AG09309 (cell line): ENCODE measurements around the gene DUOX1.
"Not testable (repeated sequence)": the region's sequence is repeated elsewhere in the genome, so short reads cannot be mapped to it uniquely, and the experiment has no call there.

Experiments used
- DNase-seq: peaks from one replicate; pipeline ENCODE4 v3.0.0-alpha.2; 2010; ENCODE audit warnings: low read depth
- H3K4me3 ChIP-seq: 2 replicates; pipeline ENCODE4 v1.5.1; 2011; ENCODE audit warnings: mild to moderate bottlenecking, low read depth, low read length, moderate library complexity; ENCODE audit not compliant: control insufficient read depth
- TF ChIP-seq, protein P1 (sequence below): IDR thresholded peaks from 2 replicates; pipeline ENCODE4 v1.5.1; 2011; ENCODE audit warnings: mild to moderate bottlenecking, low read depth, low read length, inconsistent platforms; ENCODE audit not compliant: insufficient read depth, control insufficient read depth; ENCODE audit errors: missing control alignments

Gene DUOX1

DNA sequence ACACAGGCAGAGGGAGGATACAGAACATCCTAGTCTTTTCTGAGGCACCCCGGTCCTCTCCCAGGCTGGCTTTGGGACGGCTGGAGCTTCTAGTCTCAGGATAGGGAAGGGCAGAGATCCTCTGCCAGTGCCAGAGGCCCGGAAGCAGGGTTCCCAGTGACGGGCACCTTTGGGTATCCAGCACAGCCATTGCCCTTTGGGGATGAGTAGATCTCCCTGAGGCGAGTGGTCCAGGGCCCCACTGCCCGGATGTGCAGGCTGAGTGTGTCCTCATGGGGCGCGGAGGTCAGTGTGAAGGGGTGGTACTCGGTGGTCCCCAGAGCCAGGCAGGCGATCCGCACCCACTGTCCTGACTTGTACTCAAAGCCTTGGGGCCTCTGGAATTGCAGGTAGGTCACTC is 34.1 kb upstream of the DUOX1 start:
- TF ChIP-seq, protein P1, sequence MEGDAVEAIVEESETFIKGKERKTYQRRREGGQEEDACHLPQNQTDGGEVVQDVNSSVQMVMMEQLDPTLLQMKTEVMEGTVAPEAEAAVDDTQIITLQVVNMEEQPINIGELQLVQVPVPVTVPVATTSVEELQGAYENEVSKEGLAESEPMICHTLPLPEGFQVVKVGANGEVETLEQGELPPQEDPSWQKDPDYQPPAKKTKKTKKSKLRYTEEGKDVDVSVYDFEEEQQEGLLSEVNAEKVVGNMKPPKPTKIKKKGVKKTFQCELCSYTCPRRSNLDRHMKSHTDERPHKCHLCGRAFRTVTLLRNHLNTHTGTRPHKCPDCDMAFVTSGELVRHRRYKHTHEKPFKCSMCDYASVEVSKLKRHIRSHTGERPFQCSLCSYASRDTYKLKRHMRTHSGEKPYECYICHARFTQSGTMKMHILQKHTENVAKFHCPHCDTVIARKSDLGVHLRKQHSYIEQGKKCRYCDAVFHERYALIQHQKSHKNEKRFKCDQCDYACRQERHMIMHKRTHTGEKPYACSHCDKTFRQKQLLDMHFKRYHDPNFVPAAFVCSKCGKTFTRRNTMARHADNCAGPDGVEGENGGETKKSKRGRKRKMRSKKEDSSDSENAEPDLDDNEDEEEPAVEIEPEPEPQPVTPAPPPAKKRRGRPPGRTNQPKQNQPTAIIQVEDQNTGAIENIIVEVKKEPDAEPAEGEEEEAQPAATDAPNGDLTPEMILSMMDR: no peak

GRCh38 chr15:45097466-45097865 is 32.3 kb upstream of the DUOX1 start:
- TF ChIP-seq, protein P1: no peak
- no peak for DNase-seq
- no peak overlapping the region for H3K4me3 ChIP-seq

More for the DNA sequence above, 34.1 kb upstream of the DUOX1 start:
- no peak for DNase-seq
- no peak overlapping the region for H3K4me3 ChIP-seq

DNA sequence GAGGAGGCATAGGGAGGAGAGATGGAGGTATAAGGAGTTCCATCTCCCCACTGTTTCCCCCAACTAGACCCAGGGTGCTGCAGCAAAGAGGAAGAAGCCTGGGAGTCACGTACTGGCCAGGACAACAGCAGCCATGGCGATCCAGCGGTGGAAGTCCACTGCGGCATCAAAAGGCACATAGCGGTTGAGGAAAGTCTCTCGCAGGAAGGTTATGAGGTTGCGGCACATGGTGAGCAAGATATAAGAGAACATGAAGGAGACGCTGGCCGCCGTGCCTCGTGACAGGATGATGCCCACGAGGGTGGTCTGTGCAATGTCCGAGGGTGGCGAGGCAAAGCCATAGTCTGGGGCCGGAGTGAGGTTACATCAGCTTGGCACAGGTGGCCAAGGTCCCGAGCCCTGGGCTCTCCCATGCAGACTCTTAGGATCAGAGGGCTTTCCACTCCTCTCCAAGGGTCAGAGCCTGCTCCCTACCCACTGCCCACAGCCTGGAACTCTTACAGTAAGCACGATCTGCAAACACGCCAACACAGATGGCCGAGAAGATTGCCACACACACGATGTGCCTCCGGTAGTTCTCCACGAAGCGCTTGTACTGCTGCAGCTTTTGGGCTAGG is 30.1 kb upstream of the DUOX1 start:
- DNase-seq: no peak
- TF ChIP-seq, protein P1: no peak
- no peak overlapping the region for H3K4me3 ChIP-seq

- no peak overlapping the region for H3K4me3 ChIP-seq
- TF ChIP-seq, protein P1: no peak
- DNase-seq: no peak
These were observed 28.7 kb upstream of the DUOX1 start for GRCh38 chr15:45100884-45101625.

DNA sequence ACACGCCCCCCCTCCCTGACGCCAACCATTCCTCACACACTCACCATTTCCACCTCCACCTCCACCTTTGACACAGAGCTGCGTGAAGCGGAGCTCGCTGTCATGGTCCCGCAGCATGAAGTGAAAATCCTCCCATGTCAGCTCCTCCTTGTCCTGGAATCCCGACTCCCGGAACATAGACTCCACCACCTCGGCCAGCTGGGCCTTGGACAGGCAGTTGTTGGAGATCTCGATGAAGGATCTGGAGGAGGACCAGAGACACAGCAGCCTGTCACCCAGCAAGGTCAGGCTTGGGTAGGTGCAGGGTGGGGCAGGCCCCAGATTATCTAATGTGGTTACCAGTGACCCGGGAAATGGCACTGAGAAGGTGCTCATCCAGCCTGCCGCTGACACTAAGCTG is 28.0 kb upstream of the DUOX1 start:
- no peak overlapping the region for H3K4me3 ChIP-seq
- DNase-seq: no peak
- TF ChIP-seq, protein P1: no peak

- no peak overlapping the region for H3K4me3 ChIP-seq
- TF ChIP-seq, protein P1: no peak
- no peak for DNase-seq
These were observed 27.6 kb upstream of the DUOX1 start for GRCh38 chr15:45102226-45102625.

DNA sequence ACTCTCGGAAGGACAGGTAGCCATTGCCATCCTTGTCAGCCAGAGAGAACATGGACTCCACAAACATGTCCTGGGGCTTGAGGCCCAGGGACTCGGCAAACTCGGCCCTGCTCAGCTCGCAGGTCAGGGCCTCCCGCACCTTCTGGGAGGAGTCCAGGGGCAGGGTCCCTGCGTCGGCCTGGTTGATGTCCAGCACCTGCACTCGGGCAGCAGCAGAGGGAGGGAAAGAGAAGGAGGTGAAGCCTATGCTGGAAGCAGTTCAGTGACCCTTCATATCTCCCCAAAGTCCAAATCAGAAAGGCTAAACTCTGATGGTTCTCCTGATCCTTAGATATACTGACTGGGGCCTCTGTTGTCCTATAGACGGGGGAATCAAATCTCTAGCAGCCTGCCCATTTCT is 25.6 kb upstream of the DUOX1 start:
- DNase-seq, H3K4me3 ChIP-seq: not testable (repeated sequence)
